Measurements from ENCODE around the gene CD19.
"Not testable (repeated sequence)": the region's sequence is repeated elsewhere in the genome, so short reads cannot be mapped to it uniquely, and the experiment has no call there.

CD19 gene

GRCh38 chr16:28937222-28937876 lies 5.6 kb downstream of the CD19 start:
- DNase-seq: no peak

- no peak for DNase-seq
Observed at GRCh38 chr16:28938721-28939120, 7.0 kb downstream of the CD19 start.

GRCh38 chr16:28939825-28940224 lies 8.1 kb downstream of the CD19 start:
- not testable (repeated sequence) for DNase-seq

GRCh38 chr16:28943281-28943680 lies 11.5 kb downstream of the CD19 start:
- no peak for DNase-seq

- no peak for DNase-seq
Observed at GRCh38 chr16:28946681-28947080, 14.9 kb downstream of the CD19 start.

- peak; percentile 99 for DNase-seq
Observed at GRCh38 chr16:28950648-28951409, 19.1 kb downstream of the CD19 start, which contains the start of gene NFATC2IP. Gene NFATC2IP (plus strand): TSS chr16:28950937. CDS start chr16:28951012, 75 bp downstream.

GRCh38 chr16:28951410-28951943 lies 19.7 kb downstream of the CD19 start:
- DNase-seq: no peak

GRCh38 chr16:28958216-28958615 lies 26.4 kb downstream of the CD19 start:
- DNase-seq: no peak

GRCh38 chr16:28958836-28959235 lies 27.1 kb downstream of the CD19 start:
- DNase-seq: no peak

- DNase-seq: no peak
Observed at GRCh38 chr16:28964072-28964471, 32.3 kb downstream of the CD19 start.

- no peak for DNase-seq
Observed at GRCh38 chr16:28964496-28964895, 32.7 kb downstream of the CD19 start.

- no peak for DNase-seq
Observed at GRCh38 chr16:28967156-28967555, 35.4 kb downstream of the CD19 start.

- DNase-seq: not testable (repeated sequence)
Observed at GRCh38 chr16:28969696-28970095, 37.9 kb downstream of the CD19 start.

GRCh38 chr16:28974007-28974436 lies 42.3 kb downstream of the CD19 start:
- no peak for DNase-seq

GRCh38 chr16:28974437-28975157 lies 42.8 kb downstream of the CD19 start, which contains the start of gene SPNS1:
Gene SPNS1 (plus strand): TSS chr16:28974778. CDS start chr16:28975152, 374 bp downstream.
- peak; percentile 83 for DNase-seq

- no peak for DNase-seq
Observed at GRCh38 chr16:28975158-28975599, 43.4 kb downstream of the CD19 start.

GRCh38 chr16:28977703-28978662 lies 46.2 kb downstream of the CD19 start:
- DNase-seq: no peak

- not testable (repeated sequence) for DNase-seq
Observed at GRCh38 chr16:28980330-28980729, 48.6 kb downstream of the CD19 start.

GRCh38 chr16:28980929-28981328 lies 49.2 kb downstream of the CD19 start:
- no peak for DNase-seq

GRCh38 chr16:28981517-28981916 lies 49.7 kb downstream of the CD19 start:
- DNase-seq: no peak

- no peak for DNase-seq
Observed at GRCh38 chr16:28982418-28982817, 50.6 kb downstream of the CD19 start.

- no peak for DNase-seq
Observed at GRCh38 chr16:28982949-28983348, 51.2 kb downstream of the CD19 start.
